Activated T-cell treated with anti-CD3 and anti-CD28 coated beads, Interleukin-2, amount 50 U/mL, for 4 hours (primary cell): ENCODE results near the gene ODAPH. TPM values are rescaled to one million over a fixed set of nuclear protein-coding genes. Genes with fewer than 3 reads are reported as not detected.

ENCODE experiments used
- ATAC-seq, 2 donors: fragments of 200-7000 bp; cut with Tn5 transposase; one replicate each; pipeline ENCODE4 v1.10.0; 2021
- DNase-seq: peaks from one replicate; pipeline ENCODE4 v3.0.0-alpha.2; 2020
- H3K27me3 Mint-ChIP-seq: one replicate; pipeline ENCODE4 v1.8.0; 2021; ENCODE audit warnings: low read depth, mixed read lengths
- H3K36me3 Mint-ChIP-seq: one replicate; pipeline ENCODE4 v1.8.0; 2022; ENCODE audit warnings: mixed read lengths; ENCODE audit not compliant: insufficient read depth
- H3K4me1 Mint-ChIP-seq: one replicate; pipeline ENCODE4 v1.8.0; 2021; ENCODE audit warnings: low read depth, mixed read lengths
- H3K4me3 Mint-ChIP-seq: one replicate; pipeline ENCODE4 v1.8.0; 2021; ENCODE audit warnings: mild to moderate bottlenecking, moderate library complexity, mixed read lengths
- H3K9me3 Mint-ChIP-seq: one replicate; pipeline ENCODE4 v1.8.0; 2021; ENCODE audit warnings: mixed read lengths
- total RNA-seq, 3 donors: library from RNA; stranded (reverse); gene quantifications; one replicate each; pipeline ENCODE4 v1.2.1, GENCODE V29; 2021

Gene ODAPH
- total RNA-seq, 3 donors from 2014 or later, result not detected

GRCh38 chr4:75564023-75564422, 8.2 kb downstream of the ODAPH start:
- ATAC-seq, result no peak
- Mint-ChIP-seq H3K9me3 (no peaks in the 10 kb centered on the region), H3K27me3 (peaks cover 9% of the 10 kb centered on the region)

DNA sequence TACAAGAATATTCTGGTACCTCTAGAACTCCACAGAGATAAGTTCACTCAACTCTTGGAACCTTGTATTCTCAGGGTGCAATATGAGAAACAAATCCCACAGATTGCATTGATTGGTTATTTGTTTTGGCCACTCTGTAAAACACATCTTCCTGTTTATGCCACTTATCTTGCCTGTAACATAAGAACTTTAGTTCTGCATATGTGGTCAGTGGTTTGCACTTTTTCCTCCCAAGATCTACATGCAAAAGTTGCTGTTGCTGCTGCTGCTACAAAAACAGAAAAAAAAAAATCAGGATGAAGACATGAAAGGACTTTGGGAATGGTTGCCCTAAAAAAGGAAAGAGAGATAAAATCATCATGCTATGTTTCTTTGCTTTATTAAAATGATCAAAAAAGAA, 9.6 kb downstream of the ODAPH start:
- Mint-ChIP-seq H3K27me3 (peaks cover 11% of the 10 kb centered on the region), H3K4me3 (no peak overlapping the region), H3K36me3 (no peaks in the 10 kb centered on the region), H3K4me1 (peaks cover 6% of the 10 kb centered on the region), H3K9me3 (no peaks in the 10 kb centered on the region)
- DNase-seq (no peak), ATAC-seq (no peak)

More at GRCh38 chr4:75564023-75564422, 8.2 kb downstream of the ODAPH start:
- Mint-ChIP-seq H3K36me3 (no peaks in the 10 kb centered on the region), H3K4me3 (no peak overlapping the region), H3K4me1 (peaks cover 6% of the 10 kb centered on the region)
- DNase-seq, result no peak

- Mint-ChIP-seq H3K27me3 (peaks cover 13% of the 10 kb centered on the region), H3K4me3 (no peak overlapping the region), H3K4me1 (peaks cover 6% of the 10 kb centered on the region), H3K9me3 (no peaks in the 10 kb centered on the region), H3K36me3 (no peaks in the 10 kb centered on the region)
- ATAC-seq (no peak), DNase-seq (no peak)
These were observed 11.0 kb downstream of the ODAPH start for GRCh38 chr4:75566911-75567310.

GRCh38 chr4:75567725-75568124, 11.9 kb downstream of the ODAPH start:
- no peaks in the 10 kb centered on the region for H3K36me3 Mint-ChIP-seq
- H3K4me3 Mint-ChIP-seq, result no peak overlapping the region
- H3K4me1 Mint-ChIP-seq, result peaks cover 6% of the 10 kb centered on the region
- peaks cover 13% of the 10 kb centered on the region for H3K27me3 Mint-ChIP-seq
- ATAC-seq, result no peak
- H3K9me3 Mint-ChIP-seq, result no peaks in the 10 kb centered on the region
- no peak for DNase-seq

DNA sequence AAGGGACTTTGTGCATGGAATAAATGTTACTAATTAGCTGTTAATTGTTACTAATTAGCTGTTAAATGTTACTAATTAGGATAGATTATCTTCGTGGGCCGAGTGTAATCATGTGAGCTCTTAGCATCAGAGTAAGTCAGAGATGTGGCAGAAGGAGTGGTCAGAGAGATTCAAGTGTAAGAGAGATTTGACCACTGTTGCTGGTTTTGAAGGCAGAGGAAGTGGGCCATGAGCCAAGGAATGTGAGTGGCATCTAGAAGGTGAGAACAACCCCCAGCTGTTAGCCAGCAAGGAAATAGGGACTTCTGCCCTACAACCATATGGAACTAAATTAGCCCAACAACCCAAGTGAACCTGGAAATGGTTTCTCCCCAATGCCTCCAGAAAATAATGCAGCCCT, 28.2 kb downstream of the ODAPH start:
- no peaks in the 10 kb centered on the region for H3K36me3 Mint-ChIP-seq
- H3K9me3 Mint-ChIP-seq, result peaks cover 5% of the 10 kb centered on the region
- no peaks in the 10 kb centered on the region for H3K27me3 Mint-ChIP-seq
- H3K4me1 Mint-ChIP-seq, result no peaks in the 10 kb centered on the region
- H3K4me3 Mint-ChIP-seq, result no peak overlapping the region
- DNase-seq (no peak), ATAC-seq (no peak)

GRCh38 chr4:75593393-75593792, 37.5 kb downstream of the ODAPH start:
- no peak for DNase-seq
- Mint-ChIP-seq H3K27me3 (no peaks in the 10 kb centered on the region), H3K4me3 (no peak overlapping the region), H3K4me1 (no peaks in the 10 kb centered on the region), H3K36me3 (no peaks in the 10 kb centered on the region), H3K9me3 (no peaks in the 10 kb centered on the region)
- no peak for ATAC-seq

DNA sequence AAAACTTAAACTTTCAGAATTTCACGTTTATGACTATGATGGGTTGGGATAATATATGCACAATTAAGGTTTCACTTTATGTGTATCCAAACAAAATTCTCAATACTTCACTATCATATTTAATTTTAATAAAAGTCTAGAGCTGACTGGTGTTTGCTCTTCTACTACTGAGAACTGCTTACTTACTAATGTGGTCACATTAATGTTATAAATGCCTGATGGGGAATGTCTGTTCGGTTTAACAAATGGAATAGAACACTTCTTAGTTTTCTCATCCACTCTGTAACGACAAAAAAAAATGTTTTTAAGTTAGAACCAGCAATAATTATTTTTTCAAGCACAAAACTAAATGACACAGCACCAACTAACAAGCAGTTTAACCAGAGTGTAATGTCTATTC, 40.2 kb downstream of the ODAPH start:
- H3K9me3 Mint-ChIP-seq, result no peaks in the 10 kb centered on the region
- peaks cover 3% of the 10 kb centered on the region for H3K36me3 Mint-ChIP-seq
- H3K4me1 Mint-ChIP-seq, result no peaks in the 10 kb centered on the region
- no peak overlapping the region for H3K4me3 Mint-ChIP-seq
- H3K27me3 Mint-ChIP-seq, result no peaks in the 10 kb centered on the region
- ATAC-seq (no peak), DNase-seq (no peak)

GRCh38 chr4:75598390-75598789, 42.5 kb downstream of the ODAPH start:
- Mint-ChIP-seq H3K9me3 (no peaks in the 10 kb centered on the region), H3K27me3 (no peaks in the 10 kb centered on the region), H3K4me1 (no peaks in the 10 kb centered on the region), H3K36me3 (peaks cover 3% of the 10 kb centered on the region), H3K4me3 (no peak overlapping the region)
- ATAC-seq (peak in 1 of 2 donors; percentile 59), DNase-seq (no peak)

GRCh38 chr4:75599647-75600046, 43.8 kb downstream of the ODAPH start:
- Mint-ChIP-seq H3K4me3 (no peak overlapping the region), H3K4me1 (no peaks in the 10 kb centered on the region), H3K9me3 (no peaks in the 10 kb centered on the region), H3K27me3 (no peaks in the 10 kb centered on the region), H3K36me3 (peaks cover 3% of the 10 kb centered on the region)
- ATAC-seq (no peak), DNase-seq (no peak)

DNA sequence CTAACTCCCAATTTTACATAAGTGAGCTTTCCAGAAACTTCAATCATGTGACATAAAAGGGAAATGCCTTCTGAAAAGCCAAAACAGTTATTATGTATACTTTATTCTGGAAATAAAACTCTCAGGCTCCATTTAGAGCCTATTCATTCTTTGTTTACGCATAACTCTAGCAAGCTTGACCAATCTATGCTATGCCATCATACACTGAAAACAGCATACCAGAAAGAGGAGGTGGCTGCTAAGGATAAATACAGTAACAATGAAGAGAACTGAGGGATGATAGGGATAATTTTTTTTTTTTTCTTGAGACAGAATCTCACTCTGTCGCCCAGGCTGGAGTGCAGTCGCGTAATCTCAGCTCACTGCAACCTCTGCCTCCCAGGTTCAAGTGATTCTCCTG, 50.1 kb downstream of the ODAPH start:
- Mint-ChIP-seq H3K27me3 (no peaks in the 10 kb centered on the region), H3K36me3 (no peaks in the 10 kb centered on the region), H3K4me1 (no peaks in the 10 kb centered on the region), H3K4me3 (no peak overlapping the region), H3K9me3 (no peaks in the 10 kb centered on the region)
- DNase-seq (no peak), ATAC-seq (no peak)

DNA sequence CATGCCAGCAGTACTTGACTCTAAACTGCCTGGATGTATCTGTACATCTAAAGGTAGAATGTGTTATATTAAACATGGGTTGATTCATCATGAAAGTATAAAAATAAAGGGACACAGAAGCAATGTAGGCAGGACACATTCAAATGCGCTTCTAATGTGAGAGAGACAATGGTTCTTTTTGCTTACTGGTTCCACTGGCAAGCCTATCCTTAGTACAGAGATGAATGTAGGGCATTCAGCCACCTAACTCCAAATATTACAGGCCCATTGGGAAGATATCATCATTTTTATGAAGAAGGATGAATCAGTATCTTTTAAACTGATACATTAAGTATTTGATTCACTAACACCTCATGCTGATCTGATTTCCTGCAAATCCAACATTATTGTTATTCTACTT, 56.4 kb downstream of the ODAPH start:
- DNase-seq (no peak), ATAC-seq (no peak)
- H3K4me3 Mint-ChIP-seq, result no peak overlapping the region
- no peaks in the 10 kb centered on the region for H3K4me1 Mint-ChIP-seq
- H3K36me3 Mint-ChIP-seq, result no peaks in the 10 kb centered on the region
- no peaks in the 10 kb centered on the region for H3K27me3 Mint-ChIP-seq
- H3K9me3 Mint-ChIP-seq, result no peaks in the 10 kb centered on the region

Other genes with a start within 250 kb of the ODAPH start
- 10 to 100 TPM; 30.4 to 38.3 (median 34.6) TPM for gene RCHY1, start 41.7 kb upstream of the ODAPH start, total RNA-seq
- 10 to 100 TPM; 13.6 to 20.9 (median 14.0) TPM for gene THAP6, start 41.6 kb upstream of the ODAPH start, total RNA-seq
- under 1 TPM in 2 of 3 donors, not detected in 1; 0.08 to 0.33 TPM for gene CDKL2, start 74.5 kb downstream of the ODAPH start, total RNA-seq
- gene G3BP2, start 117.3 kb downstream of the ODAPH start, total RNA-seq, result 100 to 1,000 TPM; 177 to 196 (median 189) TPM
- gene USO1, start 168.5 kb downstream of the ODAPH start, total RNA-seq, result 10 to 100 TPM; 28.1 to 31.6 (median 30.1) TPM